Activated naive CD4-positive, alpha-beta T cell treated with anti-CD3 and anti-CD28 coated beads for 36 hours (primary cell): ENCODE data around the gene UTS2. TPM values are rescaled to one million over a fixed set of nuclear protein-coding genes. Genes with fewer than 3 reads are reported as not detected.

ENCODE experiments used
- CTCF ChIA-PET: fragments of 350-600 bp; sonication (Branson Sonifier 250); formaldehyde crosslinking; loops from one replicate; lab custom pipeline; 2021; ENCODE audit warnings: antibody characterized with exemption; lab: Charles Lee
- DNase-seq: peaks from one replicate; pipeline ENCODE4 v3.0.0-alpha.2; 2020
- H3K27ac Mint-ChIP-seq: one replicate; pipeline ENCODE4 v1.8.0; 2021; ENCODE audit warnings: mild to moderate bottlenecking, mixed read lengths
- H3K27me3 Mint-ChIP-seq: one replicate; pipeline ENCODE4 v1.8.0; 2021; ENCODE audit warnings: low read depth, mixed read lengths
- H3K36me3 Mint-ChIP-seq: one replicate; pipeline ENCODE4 v1.8.0; 2021; ENCODE audit warnings: low read depth, mixed read lengths
- H3K4me1 Mint-ChIP-seq: one replicate; pipeline ENCODE4 v1.8.0; 2021; ENCODE audit warnings: low read depth, mixed read lengths
- H3K4me3 Mint-ChIP-seq: one replicate; pipeline ENCODE4 v1.8.0; 2021; ENCODE audit warnings: mild to moderate bottlenecking, moderate library complexity, mixed read lengths
- H3K9me3 Mint-ChIP-seq: one replicate; pipeline ENCODE4 v1.8.0; 2021; ENCODE audit warnings: mixed read lengths
- intact Hi-C: fragments of 100-400 bp; cut with micrococcal nuclease; formaldehyde crosslinking; loops from one replicate; pipeline ENCODE4 v1.15.1; 2023
- total RNA-seq, 2 experiments: library from RNA; stranded (reverse); gene quantifications; one replicate each; pipeline ENCODE4 v1.2.3, GENCODE V29; 2021

UTS2 gene
- total RNA-seq, 2 experiments from 2014 or later = not detected

- Mint-ChIP-seq H3K27ac (no peak overlapping the region), H3K36me3 (peaks cover 2% of the 10 kb centered on the region), H3K9me3 (peaks cover 11% of the 10 kb centered on the region), H3K4me1 (no peaks in the 10 kb centered on the region), H3K27me3 (peaks cover 2% of the 10 kb centered on the region), H3K4me3 (no peak overlapping the region)
- CTCF ChIA-PET = no interaction called here
- DNase-seq = no peak
- intact Hi-C loops = no loop called here
These were observed 26.4 kb upstream of the UTS2 start for GRCh38 chr1:7879228-7879627.

- H3K27me3 Mint-ChIP-seq = peaks cover 4% of the 10 kb centered on the region
- CTCF ChIA-PET = interaction anchor here (0.6 to 1.1 kb wide), 3 partner anchors 24 to 125 kb away, joined by 3 read pairs; no protein-coding TSS in a partner anchor
- H3K9me3 Mint-ChIP-seq = peaks cover 11% of the 10 kb centered on the region
- H3K4me1 Mint-ChIP-seq = no peaks in the 10 kb centered on the region
- intact Hi-C loops = no loop called here
- H3K27ac Mint-ChIP-seq = no peak overlapping the region
- peaks cover 2% of the 10 kb centered on the region for H3K36me3 Mint-ChIP-seq
- H3K4me3 Mint-ChIP-seq = no peak overlapping the region
- DNase-seq = no peak
These were observed 25.2 kb upstream of the UTS2 start for GRCh38 chr1:7878027-7878426.

GRCh38 chr1:7873801-7874795 is 21.2 kb upstream of the UTS2 start:
- intact Hi-C loops = no loop called here
- no peak overlapping the region for H3K27ac Mint-ChIP-seq

GRCh38 chr1:7871136-7871535 is 18.3 kb upstream of the UTS2 start:
- H3K36me3 Mint-ChIP-seq = no peaks in the 10 kb centered on the region

More at GRCh38 chr1:7873801-7874795, 21.2 kb upstream of the UTS2 start:
- H3K4me1 Mint-ChIP-seq = no peaks in the 10 kb centered on the region
- H3K9me3 Mint-ChIP-seq = peaks cover 11% of the 10 kb centered on the region
- DNase-seq = no peak
- CTCF ChIA-PET = no interaction called here
- no peak overlapping the region for H3K4me3 Mint-ChIP-seq
- H3K27me3 Mint-ChIP-seq = peaks cover 4% of the 10 kb centered on the region
- H3K36me3 Mint-ChIP-seq = peaks cover 2% of the 10 kb centered on the region

GRCh38 chr1:7869136-7869920 is 16.5 kb upstream of the UTS2 start:
- Mint-ChIP-seq H3K27ac (no peak overlapping the region), H3K27me3 (peaks cover 2% of the 10 kb centered on the region)

More at GRCh38 chr1:7871136-7871535, 18.3 kb upstream of the UTS2 start:
- peaks cover 2% of the 10 kb centered on the region for H3K27me3 Mint-ChIP-seq
- no peaks in the 10 kb centered on the region for H3K9me3 Mint-ChIP-seq
- no peak for DNase-seq
- H3K4me1 Mint-ChIP-seq = no peaks in the 10 kb centered on the region
- H3K4me3 Mint-ChIP-seq = no peak overlapping the region
- no peak overlapping the region for H3K27ac Mint-ChIP-seq
- intact Hi-C loops = no loop called here
- CTCF ChIA-PET = no interaction called here

GRCh38 chr1:7868070-7868780 is 15.4 kb upstream of the UTS2 start:
- CTCF ChIA-PET = interaction anchor here (0.6 kb wide), 1 partner anchor 247 kb away, joined by 4 read pairs; no protein-coding TSS in a partner anchor
- Mint-ChIP-seq H3K27me3 (peaks cover under 1% of the 10 kb centered on the region), H3K9me3 (no peaks in the 10 kb centered on the region), H3K27ac (no peak overlapping the region), H3K4me1 (no peaks in the 10 kb centered on the region), H3K36me3 (no peaks in the 10 kb centered on the region), H3K4me3 (no peak overlapping the region)
- no peak for DNase-seq
- intact Hi-C loops = no loop called here

More at GRCh38 chr1:7869136-7869920, 16.5 kb upstream of the UTS2 start:
- no peaks in the 10 kb centered on the region for H3K9me3 Mint-ChIP-seq
- H3K36me3 Mint-ChIP-seq = no peaks in the 10 kb centered on the region
- intact Hi-C loops = no loop called here
- CTCF ChIA-PET = no interaction called here
- DNase-seq = no peak
- no peaks in the 10 kb centered on the region for H3K4me1 Mint-ChIP-seq
- H3K4me3 Mint-ChIP-seq = no peak overlapping the region

- Mint-ChIP-seq H3K27ac (no peak overlapping the region), H3K27me3 (no peaks in the 10 kb centered on the region), H3K4me1 (no peaks in the 10 kb centered on the region), H3K4me3 (no peak overlapping the region), H3K36me3 (no peaks in the 10 kb centered on the region), H3K9me3 (no peaks in the 10 kb centered on the region)
- intact Hi-C loops = no loop called here
- no peak for DNase-seq
- CTCF ChIA-PET = no interaction called here
These were observed 13.1 kb upstream of the UTS2 start for GRCh38 chr1:7865978-7866377.

GRCh38 chr1:7863756-7864328 is 11.0 kb upstream of the UTS2 start:
- intact Hi-C loops = no loop called here
- Mint-ChIP-seq H3K27ac (no peak overlapping the region), H3K27me3 (no peaks in the 10 kb centered on the region), H3K9me3 (no peaks in the 10 kb centered on the region), H3K36me3 (no peaks in the 10 kb centered on the region), H3K4me1 (no peaks in the 10 kb centered on the region), H3K4me3 (no peak overlapping the region)
- CTCF ChIA-PET = no interaction called here
- DNase-seq = no peak

GRCh38 chr1:7862211-7863060 is 9.6 kb upstream of the UTS2 start:
- H3K27me3 Mint-ChIP-seq = no peaks in the 10 kb centered on the region
- DNase-seq = no peak
- no peaks in the 10 kb centered on the region for H3K36me3 Mint-ChIP-seq
- CTCF ChIA-PET = no interaction called here
- no peaks in the 10 kb centered on the region for H3K4me1 Mint-ChIP-seq
- H3K4me3 Mint-ChIP-seq = no peak overlapping the region
- intact Hi-C loops = no loop called here
- H3K27ac Mint-ChIP-seq = no peak overlapping the region
- H3K9me3 Mint-ChIP-seq = no peaks in the 10 kb centered on the region

- Mint-ChIP-seq H3K27ac (no peak overlapping the region), H3K4me3 (no peak overlapping the region), H3K9me3 (no peaks in the 10 kb centered on the region), H3K27me3 (no peaks in the 10 kb centered on the region), H3K36me3 (no peaks in the 10 kb centered on the region), H3K4me1 (no peaks in the 10 kb centered on the region)
- DNase-seq = no peak
- intact Hi-C loops = no loop called here
- CTCF ChIA-PET = no interaction called here
These were observed 8.6 kb upstream of the UTS2 start for GRCh38 chr1:7861452-7861851.

GRCh38 chr1:7860130-7860529 is 7.3 kb upstream of the UTS2 start:
- CTCF ChIA-PET = no interaction called here
- H3K27ac Mint-ChIP-seq = no peak overlapping the region
- H3K27me3 Mint-ChIP-seq = no peaks in the 10 kb centered on the region
- DNase-seq = no peak
- intact Hi-C loops = no loop called here
- no peaks in the 10 kb centered on the region for H3K36me3 Mint-ChIP-seq
- H3K9me3 Mint-ChIP-seq = no peaks in the 10 kb centered on the region
- H3K4me1 Mint-ChIP-seq = no peaks in the 10 kb centered on the region
- H3K4me3 Mint-ChIP-seq = no peak overlapping the region
